NCI-H1436 treated with DMSO at 0.1 percent for 48 hours (cell line): ENCODE measurements around the gene SLC6A11.

Experiments used
- DNase-seq: peaks from one replicate; lab custom pipeline; 2025; lab: John Stamatoyannopoulos, UW

Gene SLC6A11

GRCh38 chr3:10888518-10889090, 72.6 kb downstream of the SLC6A11 start:
- no peak for DNase-seq

- no peak for DNase-seq
These were observed 73.4 kb downstream of the SLC6A11 start for GRCh38 chr3:10889206-10889960.

GRCh38 chr3:10890665-10891064, 74.6 kb downstream of the SLC6A11 start:
- DNase-seq = no peak

GRCh38 chr3:10892622-10893021, 76.6 kb downstream of the SLC6A11 start:
- DNase-seq = no peak

GRCh38 chr3:10901296-10901945, 85.4 kb downstream of the SLC6A11 start:
- no peak for DNase-seq

GRCh38 chr3:10907262-10907661, 91.2 kb downstream of the SLC6A11 start:
- DNase-seq = no peak

GRCh38 chr3:10910367-10910766, 94.3 kb downstream of the SLC6A11 start:
- DNase-seq = no peak

- DNase-seq = no peak
These were observed 95.4 kb downstream of the SLC6A11 start for GRCh38 chr3:10911350-10912002.

- no peak for DNase-seq
These were observed 96.8 kb downstream of the SLC6A11 start for GRCh38 chr3:10912786-10913185.

- no peak for DNase-seq
These were observed 99.3 kb downstream of the SLC6A11 start for GRCh38 chr3:10915376-10915775.

GRCh38 chr3:10917176-10917575, 101.1 kb downstream of the SLC6A11 start:
- no peak for DNase-seq

GRCh38 chr3:10918011-10918410, 102.0 kb downstream of the SLC6A11 start:
- DNase-seq = no peak

- DNase-seq = no peak
These were observed 103.6 kb downstream of the SLC6A11 start for GRCh38 chr3:10919636-10920035.

- DNase-seq = no peak
These were observed 109.6 kb downstream of the SLC6A11 start for GRCh38 chr3:10925436-10926255.

GRCh38 chr3:10926256-10926810, 110.3 kb downstream of the SLC6A11 start:
- DNase-seq = no peak

GRCh38 chr3:10926811-10927521, 110.9 kb downstream of the SLC6A11 start:
- DNase-seq = no peak

- no peak for DNase-seq
These were observed 111.5 kb downstream of the SLC6A11 start for GRCh38 chr3:10927551-10927950.

- no peak for DNase-seq
These were observed 112.5 kb downstream of the SLC6A11 start for GRCh38 chr3:10928407-10928960.

GRCh38 chr3:10928961-10929471, 113.0 kb downstream of the SLC6A11 start:
- no peak for DNase-seq

GRCh38 chr3:10929978-10930665, 114.1 kb downstream of the SLC6A11 start:
- DNase-seq = no peak
